PC-3 (cell line): ENCODE measurements around the gene FAT2. TPM values are rescaled to one million over a fixed set of nuclear protein-coding genes. Genes with fewer than 3 reads are reported as not detected.

ENCODE experiments used
- ATAC-seq: fragments of 200-7000 bp; cut with Tn5 transposase; 2 replicates; pipeline ENCODE4 v1.9.1; 2020; ENCODE audit warnings: mild to moderate bottlenecking, moderate library complexity
- BruUV-seq: library from RNA; stranded (reverse); fragments of 400-500 nt; replicated peaks from 2 replicates; lab custom pipeline; 2021; lab: Mats Ljungman, UMichigan
- CTCF ChIA-PET: fragments of 300-600 bp; sonication (Branson Sonifier 250); formaldehyde crosslinking; loops from one replicate; lab custom pipeline; 2022; ENCODE audit warnings: antibody characterized with exemption; lab: Charles Lee
- POLR2A ChIA-PET: fragments of 300-600 bp; sonication (Branson Sonifier 250); formaldehyde crosslinking; loops from one replicate; lab custom pipeline; 2022; ENCODE audit warnings: antibody characterized with exemption; ENCODE audit not compliant: unreplicated experiment; lab: Charles Lee
- DNase-seq: peaks from one replicate; pipeline ENCODE4 v3.0.0-alpha.2; 2015
- H2AFZ ChIP-seq: fragments of 300-600 bp; sonication (generic); 2 replicates; pipeline ENCODE4 v1.6.0; 2016; ENCODE audit warnings: antibody characterized with exemption, low read length
- H3F3A ChIP-seq: fragments of 300-600 bp; sonication (generic); one replicate; pipeline ENCODE4 v1.6.0; 2017; ENCODE audit warnings: antibody characterized with exemption, low read length, control low read depth, mild to moderate bottlenecking; ENCODE audit not compliant: unreplicated experiment
- H3K27ac ChIP-seq: fragments of 300-600 bp; sonication (generic); 2 replicates; pipeline ENCODE4 v1.5.1; 2016; ENCODE audit warnings: mild to moderate bottlenecking, low read length
- H3K27me3 ChIP-seq: fragments of 300-600 bp; sonication (generic); 2 replicates; pipeline ENCODE4 v1.6.1; 2016; ENCODE audit warnings: low read length, mixed read lengths
- H3K36me3 ChIP-seq: fragments of 300-600 bp; sonication (generic); 2 replicates; pipeline ENCODE4 v1.6.1; 2016; ENCODE audit warnings: low read depth, mixed run types, low read length, mixed read lengths
- H3K4me1 ChIP-seq: fragments of 300-600 bp; sonication (generic); 2 replicates; pipeline ENCODE4 v1.5.1; 2016; ENCODE audit warnings: low read length; ENCODE audit not compliant: insufficient read depth
- H3K4me2 ChIP-seq: fragments of 300-600 bp; sonication (generic); 2 replicates; pipeline ENCODE4 v1.6.0; 2016; ENCODE audit warnings: low read length
- H3K4me3 ChIP-seq: fragments of 300-600 bp; sonication (generic); 2 replicates; pipeline ENCODE4 v1.5.1; 2016; ENCODE audit warnings: mild to moderate bottlenecking, low read length, mixed read lengths
- H3K79me2 ChIP-seq: fragments of 300-600 bp; sonication (generic); 2 replicates; pipeline ENCODE4 v1.6.1; 2017; ENCODE audit warnings: low read length, mixed read lengths
- H3K9ac ChIP-seq: fragments of 300-600 bp; sonication (generic); 2 replicates; pipeline ENCODE4 v1.6.0; 2016; ENCODE audit warnings: mild to moderate bottlenecking, low read length
- H3K9me2 ChIP-seq: fragments of 300-600 bp; sonication (generic); replicated peaks from 2 replicates; pipeline ENCODE4 v1.6.1; 2016; ENCODE audit warnings: mixed run types, low read length, mixed read lengths
- H3K9me3 ChIP-seq: fragments of 300-600 bp; sonication (generic); 2 replicates; pipeline ENCODE4 v1.6.1; 2016; ENCODE audit warnings: low read length, mixed read lengths
- H4K20me1 ChIP-seq: fragments of 300-600 bp; sonication (generic); 2 replicates; pipeline ENCODE4 v1.6.1; 2016; ENCODE audit warnings: low read length, mixed read lengths
- EZH2 ChIP-seq: fragments of 300-600 bp; sonication (generic); IDR thresholded peaks from one replicate; pipeline ENCODE4 v1.6.1; 2017; ENCODE audit warnings: antibody characterized with exemption, mild to moderate bottlenecking, low read length; ENCODE audit not compliant: unreplicated experiment
- EZH2phosphoT487 ChIP-seq: fragments of 300-600 bp; sonication (generic); IDR thresholded peaks from 2 replicates; pipeline ENCODE4 v1.6.1; 2018; ENCODE audit warnings: mild to moderate bottlenecking, antibody characterized with exemption, low read length, borderline replicate concordance
- intact Hi-C: fragments of 100-400 bp; cut with micrococcal nuclease; formaldehyde crosslinking; loops from 2 replicates; pipeline ENCODE4 v1.9.0; 2023
- total RNA-seq: library from RNA; depleted of rRNA; stranded (reverse); fragments of >200 nt; gene quantifications from 2 replicates; pipeline ENCODE4 v1.2.3, GENCODE V29; 2014
- TF ChIP-seq, protein P1 (sequence below): fragments of 300-600 bp; sonication (generic); conservative IDR thresholded peaks from 2 replicates; pipeline ENCODE4 v1.5.1; 2017; ENCODE audit warnings: antibody characterized with exemption, low read depth, mild to moderate bottlenecking, low read length

FAT2 gene
- total RNA-seq, 1 experiment from 2014 or later = not detected

DNA sequence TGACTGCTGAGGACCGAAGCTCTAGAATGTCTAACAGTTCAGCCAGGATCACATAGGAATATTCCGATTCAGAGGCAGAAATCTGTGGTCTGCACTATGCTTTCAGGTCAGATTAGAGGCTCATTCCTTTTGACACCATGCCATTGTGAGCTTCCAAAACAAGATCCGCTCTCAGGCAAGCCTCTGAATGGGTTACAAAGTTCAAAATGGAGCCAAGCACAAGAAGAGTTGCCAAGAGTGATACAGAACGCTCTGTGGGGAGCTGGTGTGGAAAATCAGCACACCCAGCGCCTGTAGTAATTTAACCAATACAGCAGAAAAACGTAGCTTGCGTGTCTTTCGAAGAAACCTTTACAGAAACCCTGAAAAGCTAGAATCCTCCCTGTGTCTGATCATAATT lies 33.3 kb upstream of the FAT2 start:
- H3K9ac ChIP-seq = no peak overlapping the region
- ChIA-PET CTCF (no interaction called here), POLR2A (no interaction called here)
- H3K4me1 ChIP-seq = peaks cover 17% of the 10 kb centered on the region
- H3K36me3 ChIP-seq = no peaks in the 10 kb centered on the region
- no peaks in the 10 kb centered on the region for H3K9me3 ChIP-seq
- H3K27me3 ChIP-seq = no peaks in the 10 kb centered on the region
- no peaks in the 10 kb centered on the region for H3F3A ChIP-seq
- no TSS peak for BruUV-seq
- H3K27ac ChIP-seq = no peak overlapping the region
- H3K9me2 ChIP-seq = no peaks in the 10 kb centered on the region
- H3K79me2 ChIP-seq = no peaks in the 10 kb centered on the region
- no peak for ATAC-seq
- no peak overlapping the region for H2AFZ ChIP-seq
- intact Hi-C loops = no loop called here
- DNase-seq = no peak
- no peak overlapping the region for H3K4me3 ChIP-seq
- H4K20me1 ChIP-seq = no peaks in the 10 kb centered on the region
- no peak overlapping the region for H3K4me2 ChIP-seq
- no peak for TF ChIP-seq EZH2
- TF ChIP-seq EZH2phosphoT487 = no peak

DNA sequence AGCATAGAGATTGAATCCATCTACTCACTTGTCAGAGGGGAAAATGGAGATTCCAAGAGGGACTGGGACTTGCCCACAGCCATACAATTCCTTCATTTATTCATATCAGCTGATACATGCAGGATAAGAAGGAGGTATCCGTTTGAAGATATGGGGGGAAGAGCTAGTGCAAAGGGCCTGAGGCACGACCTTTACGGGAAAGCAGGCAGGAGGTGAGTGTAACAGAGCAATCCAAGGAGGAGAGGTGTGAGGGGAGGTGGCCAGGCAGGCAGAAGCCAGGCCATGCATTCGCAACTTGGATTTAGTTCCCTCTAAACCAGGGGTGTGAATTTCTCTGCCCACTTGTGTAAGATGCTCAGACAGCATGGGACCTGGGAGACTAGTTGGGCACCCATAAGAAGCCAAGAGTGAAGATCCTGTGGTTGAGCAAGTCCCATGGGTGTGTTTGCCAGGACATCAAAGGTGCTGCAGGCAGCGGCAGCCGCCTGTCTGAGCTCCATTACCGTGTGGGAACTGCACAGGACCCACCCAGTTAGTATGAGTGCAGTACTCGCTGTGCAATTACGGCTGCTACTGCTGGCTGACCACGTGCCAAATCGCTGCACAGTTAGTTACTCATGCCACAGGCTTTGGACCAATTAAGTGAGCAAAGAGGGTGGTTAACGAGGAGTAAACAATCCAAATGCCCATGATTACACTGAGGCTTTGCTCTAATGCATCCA lies 31.4 kb upstream of the FAT2 start:
- CTCF ChIA-PET = no interaction called here
- Histone ChIP-seq H3K9me2 (no peaks in the 10 kb centered on the region), H2AFZ (no peak overlapping the region), H3K4me1 (peaks cover 33% of the 10 kb centered on the region), H3K4me2 (no peak overlapping the region), H3K9ac (no peak overlapping the region), H3K9me3 (no peaks in the 10 kb centered on the region), H3K4me3 (no peak overlapping the region), H3K27me3 (no peaks in the 10 kb centered on the region), H3K36me3 (no peaks in the 10 kb centered on the region), H4K20me1 (no peaks in the 10 kb centered on the region), H3F3A (peaks cover 6% of the 10 kb centered on the region), H3K27ac (no peak overlapping the region), H3K79me2 (no peaks in the 10 kb centered on the region)
- no TSS peak for BruUV-seq
- POLR2A ChIA-PET = no interaction called here
- intact Hi-C loops = no loop called here
- TF ChIP-seq, protein P1, sequence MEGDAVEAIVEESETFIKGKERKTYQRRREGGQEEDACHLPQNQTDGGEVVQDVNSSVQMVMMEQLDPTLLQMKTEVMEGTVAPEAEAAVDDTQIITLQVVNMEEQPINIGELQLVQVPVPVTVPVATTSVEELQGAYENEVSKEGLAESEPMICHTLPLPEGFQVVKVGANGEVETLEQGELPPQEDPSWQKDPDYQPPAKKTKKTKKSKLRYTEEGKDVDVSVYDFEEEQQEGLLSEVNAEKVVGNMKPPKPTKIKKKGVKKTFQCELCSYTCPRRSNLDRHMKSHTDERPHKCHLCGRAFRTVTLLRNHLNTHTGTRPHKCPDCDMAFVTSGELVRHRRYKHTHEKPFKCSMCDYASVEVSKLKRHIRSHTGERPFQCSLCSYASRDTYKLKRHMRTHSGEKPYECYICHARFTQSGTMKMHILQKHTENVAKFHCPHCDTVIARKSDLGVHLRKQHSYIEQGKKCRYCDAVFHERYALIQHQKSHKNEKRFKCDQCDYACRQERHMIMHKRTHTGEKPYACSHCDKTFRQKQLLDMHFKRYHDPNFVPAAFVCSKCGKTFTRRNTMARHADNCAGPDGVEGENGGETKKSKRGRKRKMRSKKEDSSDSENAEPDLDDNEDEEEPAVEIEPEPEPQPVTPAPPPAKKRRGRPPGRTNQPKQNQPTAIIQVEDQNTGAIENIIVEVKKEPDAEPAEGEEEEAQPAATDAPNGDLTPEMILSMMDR = no peak
- TF ChIP-seq EZH2 (no peak), EZH2phosphoT487 (no peak)
- no peak for DNase-seq
- no peak for ATAC-seq

DNA sequence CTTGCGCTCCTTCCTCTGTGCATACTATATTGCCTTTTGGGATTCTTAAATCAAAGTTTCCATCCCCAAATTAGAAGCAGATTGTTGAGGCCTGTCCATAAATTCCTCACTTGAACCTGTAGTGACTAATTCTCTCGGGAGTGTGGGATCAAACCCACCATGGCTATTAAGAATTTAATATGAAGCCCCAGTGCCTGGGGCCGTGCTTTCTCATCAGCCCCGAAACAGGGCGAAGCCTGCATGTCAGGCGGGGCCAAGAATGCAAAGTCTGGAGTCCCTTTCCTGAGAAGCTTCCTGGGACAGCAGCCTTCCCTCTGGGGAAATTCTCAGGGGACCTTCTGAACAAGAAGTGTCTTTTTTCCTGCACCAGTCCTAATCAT lies 29.3 kb upstream of the FAT2 start:
- H3K9me3 ChIP-seq = no peaks in the 10 kb centered on the region
- no peaks in the 10 kb centered on the region for H4K20me1 ChIP-seq
- H3K4me2 ChIP-seq = peak overlapping the region; percentile 31; the same call in 1 of the 2 replicates
- H3F3A ChIP-seq = peaks cover 6% of the 10 kb centered on the region
- POLR2A ChIA-PET = no interaction called here
- H3K79me2 ChIP-seq = no peaks in the 10 kb centered on the region
- no peak overlapping the region for H3K27ac ChIP-seq
- H3K4me3 ChIP-seq = no peak overlapping the region
- no peaks in the 10 kb centered on the region for H3K27me3 ChIP-seq
- H3K36me3 ChIP-seq = no peaks in the 10 kb centered on the region
- ATAC-seq (no peak), DNase-seq (peak; percentile 34)
- BruUV-seq = no TSS peak
- no peaks in the 10 kb centered on the region for H3K9me2 ChIP-seq
- H2AFZ ChIP-seq = no peak overlapping the region
- CTCF ChIA-PET = no interaction called here
- peaks cover 52% of the 10 kb centered on the region for H3K4me1 ChIP-seq
- no peak overlapping the region for H3K9ac ChIP-seq
- TF ChIP-seq EZH2 (no peak), EZH2phosphoT487 (no peak)
- TF ChIP-seq, protein P1 = no peak
- intact Hi-C loops = no loop called here
